Astrocyte (in vitro differentiated cells and primary cell): ENCODE measurements around the gene FER.

Experiments used
- CTCF ChIP-seq: IDR thresholded peaks from 2 replicates; pipeline ENCODE4 v1.5.1; 2011; ENCODE audit warnings: low read depth, mild to moderate bottlenecking, inconsistent platforms, low read length, moderate library complexity; ENCODE audit not compliant: insufficient read depth
- EZH2 ChIP-seq: IDR thresholded peaks from 2 replicates; pipeline ENCODE4 v1.6.1; 2012; ENCODE audit warnings: mild to moderate bottlenecking, low read length, inconsistent platforms; ENCODE audit not compliant: insufficient read depth

- no peak for TF ChIP-seq CTCF
- TF ChIP-seq EZH2, result no peak
Observed at GRCh38 chr5:109083937-109084336, 336.2 kb downstream of the FER start.
